HG03520 (cell line): ENCODE data around the gene STX1A.
"Not testable (repeated sequence)": the region's sequence is repeated elsewhere in the genome, so short reads cannot be mapped to it uniquely, and the experiment has no call there.

ENCODE experiments used
- ATAC-seq: cut with Tn5 transposase; IDR thresholded peaks from one replicate; pipeline ENCODE4 v1.9.1; 2021; ENCODE audit warnings: mild to moderate bottlenecking, moderate library complexity; ENCODE audit not compliant: unreplicated experiment

The STX1A gene

DNA sequence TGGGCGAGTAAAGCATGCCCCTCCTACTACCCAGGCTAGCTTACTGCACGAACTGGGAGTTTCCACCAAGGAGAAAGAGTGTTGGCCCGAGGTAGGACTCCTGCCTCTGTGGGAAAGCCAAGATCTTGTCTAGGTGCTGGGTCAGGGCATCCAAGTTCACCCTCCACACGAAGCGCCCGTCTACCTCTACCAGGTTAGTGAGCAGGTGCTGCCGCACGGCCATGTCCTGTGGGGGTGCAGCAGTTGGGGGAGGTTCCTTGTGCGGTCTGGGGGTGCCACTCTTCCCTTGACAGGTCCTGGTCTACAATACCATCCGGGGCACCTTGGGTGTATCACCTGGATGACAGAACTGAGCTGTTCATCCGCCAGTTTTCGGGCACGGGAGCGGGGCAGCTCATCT is 17.4 kb upstream of the STX1A start:
- no peak for ATAC-seq

DNA sequence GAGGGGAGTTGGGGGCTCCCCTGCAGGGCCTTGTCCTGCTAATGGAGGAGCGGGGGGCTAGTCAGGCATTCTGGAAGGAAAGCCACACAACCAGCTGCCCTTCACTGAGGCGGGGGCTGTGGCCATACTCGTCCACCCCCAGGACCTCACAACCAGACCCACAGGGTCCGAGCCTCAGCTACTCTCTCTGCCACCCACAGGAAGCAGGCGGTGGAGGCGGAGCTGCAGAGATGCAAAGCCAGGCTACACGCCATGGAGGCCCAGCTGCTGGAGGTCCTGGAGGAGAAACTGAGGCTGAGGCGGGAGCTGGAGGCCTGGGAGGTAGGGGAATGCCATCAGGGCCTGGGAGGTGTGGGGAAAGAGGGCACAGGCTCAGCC is 16.0 kb upstream of the STX1A start:
- ATAC-seq: no peak

DNA sequence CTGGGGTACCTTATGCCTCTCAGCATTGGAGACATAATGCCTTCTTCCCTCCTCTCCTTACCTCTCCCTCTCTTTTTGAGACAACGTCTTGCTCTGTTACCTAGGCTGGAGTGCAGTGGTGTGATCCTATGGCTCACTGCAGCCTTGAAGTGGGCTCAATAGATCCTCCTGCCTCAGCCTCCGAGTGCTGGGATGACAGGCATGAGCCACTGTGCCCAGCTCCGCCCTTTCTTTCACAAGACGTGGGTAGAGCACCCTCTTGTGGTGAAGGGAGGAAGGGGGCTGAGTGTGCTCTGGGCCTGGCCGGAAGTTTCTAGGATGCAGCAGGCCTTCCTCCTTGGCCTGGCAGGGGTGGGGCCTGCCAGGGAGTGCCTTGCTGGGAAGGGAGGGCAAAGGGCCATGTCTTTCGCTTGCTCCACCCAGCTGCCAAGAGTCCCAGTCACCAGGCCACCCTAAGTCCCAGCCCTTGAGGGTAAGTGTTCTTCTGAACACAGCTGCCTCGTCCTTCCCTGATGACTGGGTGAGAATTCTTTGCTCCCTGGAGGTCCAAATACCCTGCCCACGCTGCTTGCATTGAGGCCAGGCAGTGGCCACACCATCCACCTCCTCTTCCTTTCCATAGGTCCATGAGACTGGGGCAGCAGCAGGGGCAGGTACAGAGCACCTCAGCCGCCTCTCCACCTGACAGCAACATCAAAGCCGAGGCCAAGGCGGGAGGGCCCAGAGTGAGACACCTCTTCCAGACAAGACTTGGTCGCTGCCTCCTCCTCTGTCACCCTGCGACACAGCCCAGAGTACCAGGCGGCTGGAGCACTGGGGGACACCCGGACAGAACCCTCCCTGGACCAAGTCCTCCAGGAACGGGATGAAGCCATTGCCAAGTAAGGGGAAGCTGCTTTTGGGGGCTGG is 15.4 kb upstream of the STX1A start:
- ATAC-seq: no peak

DNA sequence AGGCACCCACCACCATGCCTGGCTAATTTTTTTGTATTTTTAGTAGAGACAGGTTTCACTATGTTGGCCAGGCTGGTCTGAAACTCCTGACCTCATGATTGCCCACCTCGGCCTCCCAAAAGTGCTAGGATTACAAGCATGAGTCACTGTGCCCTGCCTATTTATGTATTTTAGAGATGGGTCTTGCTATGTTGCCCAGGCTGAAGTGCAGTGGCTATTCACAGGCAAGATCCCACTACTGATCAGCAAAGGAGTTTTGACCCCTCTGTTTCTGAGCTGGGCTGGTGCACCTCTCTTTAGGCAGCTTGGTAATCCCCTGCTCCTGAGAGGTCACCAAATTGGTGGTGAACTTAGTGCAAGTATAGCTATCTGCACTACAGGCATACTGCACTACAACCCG is 12.9 kb upstream of the STX1A start:
- no peak for ATAC-seq

DNA sequence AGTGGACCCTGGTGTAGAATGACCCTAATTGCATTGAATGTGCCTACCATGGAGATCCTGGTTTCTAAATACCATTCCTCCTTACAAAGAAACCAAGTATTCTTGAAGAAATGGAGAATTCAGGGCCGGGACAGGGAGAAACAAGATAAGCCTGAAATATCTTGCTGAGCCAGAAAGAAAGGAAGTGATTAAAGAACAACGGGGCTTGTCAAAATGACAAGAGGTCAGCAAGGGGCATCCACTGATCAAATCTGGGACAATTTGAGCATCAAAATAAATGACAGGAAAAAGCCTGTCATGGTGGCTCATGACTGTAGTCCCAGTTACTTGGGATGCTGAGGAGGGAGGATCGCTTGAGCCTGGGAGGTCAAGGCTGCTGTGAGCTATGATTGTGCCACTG is 11.0 kb upstream of the STX1A start:
- ATAC-seq: no peak

DNA sequence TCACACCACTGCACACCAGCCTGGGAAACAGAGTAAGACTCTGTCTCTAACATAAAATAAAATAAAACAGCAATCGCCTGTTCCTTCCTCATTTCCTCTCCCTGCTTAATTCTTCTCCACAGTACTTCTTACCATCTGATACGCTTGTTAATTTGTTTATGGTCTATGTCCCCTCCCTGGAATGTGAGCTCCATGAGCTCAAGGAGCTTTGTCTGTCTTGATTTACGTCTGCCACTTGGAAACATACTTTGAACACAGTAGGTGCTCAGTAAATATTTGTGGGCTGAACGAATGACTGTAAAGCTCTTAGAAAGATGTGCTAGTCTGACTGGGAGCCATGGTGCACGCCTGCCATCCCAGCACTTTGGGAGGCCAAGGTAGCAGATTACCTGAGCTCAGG is 9.1 kb upstream of the STX1A start:
- ATAC-seq: no peak

DNA sequence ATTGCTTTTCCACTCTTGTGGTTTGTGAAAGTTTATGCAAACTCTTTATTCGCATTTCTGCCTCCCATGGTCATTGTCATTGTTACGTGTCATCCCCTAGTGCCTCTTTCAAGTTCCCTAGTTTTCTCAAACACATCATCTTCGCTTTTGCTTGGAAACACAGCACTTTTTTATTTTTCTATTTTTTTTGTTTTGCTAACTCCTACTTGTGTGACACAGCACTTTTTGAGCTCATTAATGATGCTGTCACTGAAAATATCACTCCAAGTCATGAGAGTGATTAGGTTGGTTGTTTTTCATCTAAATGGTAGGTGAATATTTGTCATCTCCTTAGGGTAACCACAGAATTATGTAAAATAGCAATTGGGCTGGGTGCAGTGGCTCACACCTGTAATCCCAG is 8.5 kb upstream of the STX1A start:
- ATAC-seq: no peak

DNA sequence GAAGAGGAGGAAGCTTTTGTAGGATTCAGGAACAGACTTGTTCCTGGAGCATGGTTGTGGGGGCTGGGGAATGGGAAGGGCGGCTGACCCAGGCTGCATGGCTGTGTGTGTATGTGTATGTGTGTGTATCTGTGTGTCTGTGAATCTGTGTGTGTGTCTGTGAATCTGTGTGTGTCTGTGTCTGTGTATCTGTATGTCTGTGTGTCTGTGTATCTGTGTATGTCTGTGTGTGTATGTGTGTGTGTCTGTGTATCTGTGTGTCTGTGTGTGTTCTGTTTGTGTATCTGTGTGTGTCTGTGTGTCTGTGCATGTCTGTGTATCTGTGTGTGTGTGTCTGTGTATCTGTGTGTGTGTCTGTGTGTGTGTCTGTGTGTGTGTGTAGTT is 6.6 kb upstream of the STX1A start:
- ATAC-seq: no peak

DNA sequence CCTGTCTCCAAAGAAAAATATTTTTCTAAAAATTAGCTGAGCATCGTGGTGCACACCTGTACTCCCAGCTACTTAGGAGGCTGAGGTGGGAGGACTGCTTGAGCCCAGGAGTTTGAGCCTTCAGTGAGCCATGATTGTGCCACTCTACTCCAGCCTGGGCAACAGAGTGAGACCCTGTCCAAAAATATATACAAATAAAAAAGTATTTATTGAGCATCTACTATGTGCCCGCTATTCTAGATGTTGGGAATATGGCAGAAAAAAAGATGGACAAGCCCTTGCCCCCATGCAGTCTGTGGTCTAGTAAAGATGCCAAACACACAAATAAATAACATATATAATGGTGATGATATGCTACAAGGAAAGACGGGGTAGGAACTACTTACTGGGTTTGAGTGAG is 4.3 kb upstream of the STX1A start:
- no peak for ATAC-seq

DNA sequence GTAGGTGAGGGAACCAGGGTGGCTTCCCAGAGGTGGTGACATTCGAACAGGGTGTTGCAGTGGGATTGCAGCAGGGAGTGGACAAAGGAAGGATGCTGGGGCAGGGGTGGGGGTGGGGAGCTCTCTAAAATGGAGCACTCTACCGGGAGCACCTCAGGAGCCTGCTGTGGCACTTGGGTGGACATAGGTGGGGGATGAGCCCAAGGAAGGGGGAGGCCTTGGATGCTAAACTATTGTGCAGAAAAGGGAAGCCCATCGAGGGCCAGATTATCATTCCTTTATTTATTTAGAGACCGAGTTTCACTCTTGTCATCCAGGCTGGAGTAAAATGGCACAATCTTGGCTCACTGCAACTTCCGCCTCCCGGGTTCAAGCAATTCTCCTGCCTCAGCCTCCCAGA is 3.3 kb upstream of the STX1A start:
- no peak for ATAC-seq

DNA sequence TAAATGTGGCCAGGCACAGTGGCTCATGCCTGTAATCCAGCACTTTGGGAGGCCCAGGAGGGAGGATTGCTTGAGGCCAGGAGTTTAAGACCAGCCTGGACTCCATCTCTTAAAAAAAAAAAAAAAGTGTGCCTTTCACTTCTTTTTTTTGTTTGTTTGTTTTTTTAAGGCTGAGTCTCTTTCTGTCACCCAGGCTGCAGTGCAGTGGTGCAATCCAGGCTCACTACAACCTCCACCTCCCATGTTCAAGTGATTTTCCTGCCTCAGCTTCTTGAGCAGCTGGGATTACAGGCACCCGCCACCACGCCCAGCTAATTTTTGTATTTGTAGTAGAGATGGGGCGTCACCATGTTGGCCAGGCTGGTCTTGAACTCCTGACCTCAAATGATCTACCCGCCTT is 2.7 kb upstream of the STX1A start:
- not testable (repeated sequence) for ATAC-seq

DNA sequence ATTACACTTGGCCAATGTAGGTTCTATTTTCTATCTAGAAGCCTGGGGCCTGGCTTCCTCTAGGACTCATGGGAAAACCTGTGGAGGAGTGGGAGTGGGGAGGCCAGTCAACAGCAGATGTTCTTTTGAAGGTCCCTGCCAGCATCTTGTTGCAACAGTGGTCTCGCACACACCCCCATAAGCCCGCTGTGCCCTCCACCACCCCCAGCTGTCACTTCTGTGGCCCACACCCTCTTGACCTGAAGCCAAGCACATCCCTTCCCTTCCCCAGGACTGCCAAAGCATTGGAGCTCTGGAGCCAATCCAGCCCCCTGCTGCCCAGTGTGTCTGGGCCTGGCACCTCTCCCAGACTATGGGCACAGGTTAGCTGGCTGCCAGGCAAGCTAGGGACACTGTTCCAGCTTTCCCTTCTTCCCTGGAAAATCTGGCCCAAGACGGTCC is 1.9 kb upstream of the STX1A start:
- no peak for ATAC-seq

DNA sequence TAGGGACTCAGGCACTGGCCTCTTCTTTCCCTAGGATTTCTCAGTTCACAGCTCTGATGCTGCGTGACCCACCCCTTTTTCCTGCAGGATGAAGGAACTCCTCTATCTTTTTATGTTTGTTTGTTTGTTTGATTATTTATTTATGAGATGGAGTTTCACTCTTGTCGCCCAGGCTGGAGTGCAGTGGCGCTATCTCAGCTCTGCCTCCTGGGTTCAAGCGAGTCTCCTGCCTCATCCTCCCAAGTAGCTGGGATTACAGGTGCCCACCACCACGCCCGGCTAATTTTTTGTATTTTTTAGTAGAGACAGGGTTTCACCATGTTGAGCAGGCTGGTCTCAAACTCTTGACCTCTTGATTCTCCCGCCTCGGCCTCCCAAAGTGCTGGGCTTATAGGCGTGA is 974 bp upstream of the STX1A start:
- not testable (repeated sequence) for ATAC-seq

DNA sequence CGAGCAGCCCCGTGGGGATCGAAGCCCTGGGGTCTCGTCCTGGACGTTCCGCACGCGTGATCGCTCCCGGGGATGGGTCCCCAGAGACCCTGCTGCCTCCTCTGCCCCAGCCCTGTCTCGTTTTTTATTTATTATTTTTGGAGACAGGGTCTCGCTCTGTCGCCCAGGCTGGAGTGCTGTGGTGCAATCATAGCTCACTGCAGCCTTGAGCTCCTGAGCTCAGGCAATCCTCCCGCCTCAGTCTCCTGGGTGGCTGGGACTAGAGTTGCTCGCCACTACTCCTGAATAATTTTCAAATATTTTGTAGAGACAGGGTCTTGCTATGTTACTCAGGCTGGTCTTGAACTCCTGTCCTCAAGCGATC is 319 bp upstream of the STX1A start:
- ATAC-seq: no peak

DNA sequence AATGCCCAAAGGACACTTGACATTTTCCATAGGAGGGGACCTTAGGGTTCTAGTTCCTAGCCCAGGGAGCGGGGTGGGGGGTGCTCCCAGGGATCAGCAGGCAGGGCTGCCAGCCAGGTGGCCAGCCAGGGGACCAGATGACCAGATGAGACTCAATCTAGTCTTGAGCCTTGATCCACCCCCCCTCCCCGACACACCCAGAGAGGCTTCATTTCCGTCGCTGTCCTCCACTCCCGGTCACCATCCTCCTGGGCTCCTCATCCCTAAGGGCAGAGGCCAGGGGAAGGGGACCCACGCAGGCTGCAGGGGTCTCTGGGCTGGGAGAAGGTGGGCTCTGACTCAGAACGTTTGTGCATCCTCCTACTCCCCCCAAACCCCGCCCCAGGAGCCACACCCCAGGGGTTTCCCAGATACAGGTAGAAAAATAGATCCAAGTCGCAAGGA is 1.0 kb downstream of the STX1A start:
- no peak for ATAC-seq

DNA sequence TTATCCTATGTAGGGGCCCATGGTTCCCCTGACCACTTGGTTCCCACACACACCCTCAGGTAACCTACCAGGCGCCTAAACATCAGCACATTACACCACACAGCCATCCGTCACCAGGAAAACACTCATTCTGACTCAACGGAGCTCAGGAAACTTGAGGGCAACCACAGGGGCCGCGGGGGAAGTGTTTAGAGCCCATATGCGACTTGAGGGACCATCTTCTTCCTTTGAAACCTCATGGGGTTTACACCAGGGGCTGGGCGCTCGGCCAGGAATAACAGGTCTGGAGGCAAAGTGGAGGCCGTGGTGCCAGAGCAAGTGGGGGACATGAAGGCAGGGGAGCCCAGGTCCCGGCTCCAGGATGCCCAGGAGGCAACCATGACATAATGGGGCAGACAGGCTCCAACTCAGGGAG is 1.5 kb downstream of the STX1A start:
- ATAC-seq: no peak

DNA sequence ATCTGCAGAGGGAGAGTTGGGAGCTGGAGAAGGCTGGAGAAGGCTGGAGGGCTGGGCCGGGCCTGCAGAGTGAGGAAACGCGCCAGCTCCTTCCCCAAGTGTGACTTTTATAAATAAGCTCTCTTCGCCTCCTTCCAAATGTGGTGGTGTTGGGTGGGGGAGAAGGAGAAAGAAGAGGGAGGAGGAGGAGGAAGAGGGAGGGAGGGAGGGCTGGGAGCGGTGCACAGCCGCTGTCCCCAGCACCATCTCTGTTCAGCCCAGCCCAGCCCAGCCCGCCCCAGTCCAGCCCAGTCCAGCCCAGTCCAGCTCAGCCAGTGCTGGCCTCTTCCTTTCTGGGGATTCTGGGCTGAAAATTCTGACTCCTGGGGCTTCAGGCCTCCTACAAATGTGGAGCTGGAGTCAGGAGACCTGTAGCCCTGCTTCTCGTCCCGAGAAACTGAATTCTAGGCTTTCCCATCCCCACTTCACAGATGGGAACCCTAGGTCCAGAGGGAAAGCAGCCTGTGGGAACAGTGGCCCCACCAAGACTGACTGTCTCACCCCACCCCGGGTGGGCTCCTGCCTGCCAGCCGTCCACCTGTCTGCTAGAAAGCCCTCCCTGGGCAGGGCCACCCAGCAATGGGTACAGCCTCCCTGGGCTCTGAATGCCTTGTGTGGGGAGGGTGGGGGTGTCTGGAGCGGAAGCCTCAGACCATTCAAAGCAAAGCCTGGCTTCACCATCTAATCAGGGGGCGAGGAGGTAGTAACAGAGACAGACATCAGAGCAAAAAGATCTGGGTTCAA is 2.3 kb downstream of the STX1A start:
- no peak for ATAC-seq

DNA sequence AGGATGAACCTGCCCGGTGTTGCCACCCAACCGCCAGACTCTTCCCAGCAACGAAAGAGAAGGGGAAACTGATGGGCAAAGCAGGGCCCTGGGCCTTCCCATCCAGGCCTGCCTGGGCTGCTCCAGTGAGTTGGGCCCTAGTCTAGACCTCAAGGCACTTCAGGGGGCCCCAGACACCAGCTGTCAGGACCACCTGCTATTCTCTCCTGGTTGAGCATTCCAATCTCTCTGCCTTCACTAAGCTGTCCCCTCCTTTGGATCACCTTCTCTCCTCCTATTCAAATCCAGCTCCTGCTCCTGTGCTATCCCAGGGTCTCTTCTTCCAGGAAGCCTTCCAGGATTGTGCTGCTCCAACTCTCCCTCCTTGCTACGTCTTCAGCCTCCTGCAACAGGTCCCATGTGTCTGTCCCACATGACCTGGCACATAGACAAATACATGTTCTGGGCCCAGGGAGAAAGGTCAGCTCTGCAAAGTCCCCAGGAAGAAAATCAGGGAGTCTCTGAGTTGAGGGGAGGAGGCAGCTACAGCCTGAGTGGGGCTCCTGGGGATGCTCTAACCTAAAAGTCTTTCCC is 3.1 kb downstream of the STX1A start:
- no peak for ATAC-seq

DNA sequence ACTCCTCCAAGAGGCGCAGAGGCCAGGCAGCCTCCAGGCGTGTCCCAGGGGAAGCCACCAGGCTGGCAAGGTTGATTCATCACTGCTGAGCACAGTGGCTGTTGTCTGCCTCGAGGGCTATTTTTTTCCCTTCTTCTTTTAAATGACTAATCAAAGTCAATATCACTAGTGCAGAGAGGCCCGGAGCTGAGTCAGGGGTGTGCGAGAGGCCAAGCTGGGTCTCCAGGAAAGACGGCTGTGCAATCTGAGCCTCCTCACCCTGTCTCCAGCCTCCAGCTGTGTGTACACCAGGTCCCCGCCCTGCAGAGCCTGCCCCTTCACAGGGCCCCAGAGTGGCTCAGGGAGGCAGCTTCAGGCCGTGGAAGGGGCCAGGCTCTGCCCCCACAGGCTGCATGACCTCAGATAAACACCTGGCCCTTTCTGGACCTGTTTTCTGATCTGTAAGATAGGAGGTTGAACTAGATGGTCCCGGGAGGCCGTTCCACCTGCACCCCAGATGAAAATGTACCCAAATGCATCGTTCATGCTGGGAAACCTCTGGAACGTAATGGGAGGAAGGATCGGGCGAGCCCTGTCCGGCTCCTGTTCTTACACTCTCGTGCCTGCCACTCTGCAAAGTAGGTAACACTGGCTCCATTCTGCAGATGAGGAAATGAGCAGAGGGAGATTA is 3.7 kb downstream of the STX1A start:
- no peak for ATAC-seq

DNA sequence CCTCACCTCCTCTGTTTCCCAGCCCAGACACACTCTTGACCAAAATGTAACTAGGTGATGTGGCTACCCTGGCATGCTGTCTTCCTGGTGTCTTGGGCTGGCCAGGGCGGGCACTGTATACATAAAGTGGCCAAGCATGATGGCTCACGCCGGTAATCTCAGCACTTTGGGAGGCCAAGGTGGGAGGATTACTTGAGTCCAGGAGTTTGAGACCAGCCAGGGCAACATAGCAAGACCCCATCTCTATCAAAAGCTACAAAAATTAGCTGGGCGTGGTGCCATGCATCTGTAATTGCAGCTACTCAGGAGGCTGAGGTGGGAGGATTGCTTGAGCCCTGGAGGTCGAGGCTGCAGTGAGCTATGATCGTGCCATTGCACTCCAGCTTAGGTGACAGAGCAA is 6.2 kb downstream of the STX1A start:
- not testable (repeated sequence) for ATAC-seq

DNA sequence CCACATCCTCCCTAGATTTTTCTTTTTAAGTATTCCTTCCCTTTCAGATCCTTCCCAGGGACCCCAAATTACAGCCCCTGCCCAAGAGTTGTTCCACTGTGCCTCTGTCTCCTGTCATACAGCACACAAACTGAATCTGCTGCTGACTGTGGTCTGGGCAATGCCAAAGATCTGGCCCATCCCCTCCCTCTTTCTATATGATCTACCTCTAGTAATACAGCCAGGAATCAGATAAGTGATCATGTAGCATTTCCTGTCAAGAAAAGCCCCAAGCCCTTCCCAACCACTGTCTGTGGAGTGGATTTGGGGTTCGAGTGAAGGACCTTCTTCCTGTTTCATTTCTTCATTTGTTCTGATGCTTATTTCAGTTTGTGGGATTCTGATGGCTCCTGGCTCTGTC is 6.7 kb downstream of the STX1A start:
- ATAC-seq: no peak
